Hepatocyte (in vitro differentiated cells): ENCODE data around the gene PRR5.

Experiments
- CTCF ChIP-seq: fragments of 200-600 bp; sonication (generic); IDR thresholded peaks from 2 replicates; pipeline ENCODE4 v1.5.1; 2016; ENCODE audit warnings: antibody characterized with exemption, mild to moderate bottlenecking; ENCODE audit not compliant: poor library complexity
- EZH2phosphoT487 ChIP-seq: fragments of 200-600 bp; sonication (generic); IDR thresholded peaks from one replicate; pipeline ENCODE4 v1.6.1; 2018; ENCODE audit warnings: antibody characterized with exemption, mild to moderate bottlenecking, low read depth, moderate library complexity; ENCODE audit not compliant: unreplicated experiment, severe bottlenecking

- TF ChIP-seq CTCF (no peak), EZH2phosphoT487 (no peak)
These were observed 31.6 kb downstream of the PRR5 start for GRCh38 chr22:44733426-44734106.
